ENCODE results near the gene ANKS1B. TPM values are rescaled to one million over a fixed set of nuclear protein-coding genes. Genes with fewer than 3 reads are reported as not detected.

ANKS1B gene
- total RNA-seq, 1 donor from 2014 or later, result 2.4 TPM

DNA sequence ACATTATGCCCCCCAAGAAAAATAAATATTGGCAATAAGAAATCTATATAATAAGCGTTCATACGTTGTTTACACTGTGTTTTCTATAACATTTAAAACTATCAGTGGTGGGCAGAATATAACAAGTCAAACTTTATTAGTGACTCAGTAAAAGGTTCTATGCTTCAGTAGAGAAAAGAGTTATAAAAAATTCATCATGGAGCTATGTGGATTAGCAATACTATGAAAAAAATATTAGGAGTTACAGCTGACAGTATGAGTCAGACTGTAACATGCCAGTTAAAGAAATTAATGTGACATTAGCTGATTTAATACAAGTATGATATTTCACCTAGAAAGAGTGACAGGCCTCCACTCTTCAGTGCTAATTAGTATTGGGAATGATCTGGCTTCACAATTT is 462.3 kb downstream of the ANKS1B start:
- H3K27ac Mint-ChIP-seq (ENCODE audit: unreplicated experiment), result no peak overlapping the region

DNA sequence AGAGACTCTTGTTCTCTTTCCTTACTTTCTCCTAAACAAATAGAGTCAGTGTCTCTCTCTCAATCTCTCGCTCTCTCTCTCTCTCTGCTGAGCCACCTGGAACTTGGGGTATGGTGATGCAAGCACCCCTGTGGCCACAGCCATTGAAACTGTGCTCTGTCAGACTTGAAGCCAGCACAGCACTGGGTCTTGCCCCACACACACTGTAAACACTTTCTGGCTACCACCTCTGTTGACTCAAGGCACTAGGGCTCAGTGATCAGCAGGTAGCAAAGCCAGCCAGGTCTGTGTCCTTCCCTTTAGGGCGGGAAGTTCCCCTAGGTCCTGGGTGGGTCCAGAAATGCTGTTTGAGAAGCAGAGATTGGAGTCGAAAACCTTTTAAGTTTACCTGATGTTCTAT is 463.1 kb downstream of the ANKS1B start:
- H3K4me1 ChIP-seq (ENCODE audit: insufficient read depth, low read length), result no peaks in the 10 kb centered on the region
- no peak overlapping the region for H3K4me3 ChIP-seq (ENCODE audit: insufficient read depth, low read depth, low read length)
- no peak overlapping the region for H3K27ac Mint-ChIP-seq (ENCODE audit: unreplicated experiment)
- H2AFZ ChIP-seq (ENCODE audit: low read depth, low read length), result no peak overlapping the region
- no peaks in the 10 kb centered on the region for H3K36me3 Mint-ChIP-seq (ENCODE audit: low read depth, unreplicated experiment)
- no peak for FAIRE-seq
- H3K79me2 ChIP-seq (ENCODE audit: insufficient read depth, low read length), result no peaks in the 10 kb centered on the region
- no peaks in the 10 kb centered on the region for H3K36me3 ChIP-seq (ENCODE audit: insufficient read depth, low read length)
- no peaks in the 10 kb centered on the region for H4K20me1 ChIP-seq (ENCODE audit: insufficient read depth, low read length)
- no peak overlapping the region for H3K4me2 ChIP-seq (ENCODE audit: low read length)
- peaks cover 4% of the 10 kb centered on the region for H3K9me3 Mint-ChIP-seq (ENCODE audit: unreplicated experiment)
- no peak overlapping the region for H3K27ac ChIP-seq (ENCODE audit: low read depth, low read length)
- H3K4me3 Mint-ChIP-seq (ENCODE audit: unreplicated experiment), result no peak overlapping the region
- no peaks in the 10 kb centered on the region for H3K27me3 Mint-ChIP-seq (ENCODE audit: low read depth, unreplicated experiment)
- no peak for TF ChIP-seq EZH2 (IDR thresholded peaks at IDR 0.05; ENCODE audit: insufficient read depth, low read length)
- TF ChIP-seq, protein P1, sequence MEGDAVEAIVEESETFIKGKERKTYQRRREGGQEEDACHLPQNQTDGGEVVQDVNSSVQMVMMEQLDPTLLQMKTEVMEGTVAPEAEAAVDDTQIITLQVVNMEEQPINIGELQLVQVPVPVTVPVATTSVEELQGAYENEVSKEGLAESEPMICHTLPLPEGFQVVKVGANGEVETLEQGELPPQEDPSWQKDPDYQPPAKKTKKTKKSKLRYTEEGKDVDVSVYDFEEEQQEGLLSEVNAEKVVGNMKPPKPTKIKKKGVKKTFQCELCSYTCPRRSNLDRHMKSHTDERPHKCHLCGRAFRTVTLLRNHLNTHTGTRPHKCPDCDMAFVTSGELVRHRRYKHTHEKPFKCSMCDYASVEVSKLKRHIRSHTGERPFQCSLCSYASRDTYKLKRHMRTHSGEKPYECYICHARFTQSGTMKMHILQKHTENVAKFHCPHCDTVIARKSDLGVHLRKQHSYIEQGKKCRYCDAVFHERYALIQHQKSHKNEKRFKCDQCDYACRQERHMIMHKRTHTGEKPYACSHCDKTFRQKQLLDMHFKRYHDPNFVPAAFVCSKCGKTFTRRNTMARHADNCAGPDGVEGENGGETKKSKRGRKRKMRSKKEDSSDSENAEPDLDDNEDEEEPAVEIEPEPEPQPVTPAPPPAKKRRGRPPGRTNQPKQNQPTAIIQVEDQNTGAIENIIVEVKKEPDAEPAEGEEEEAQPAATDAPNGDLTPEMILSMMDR (IDR thresholded peaks at IDR 0.05; ENCODE audit: insufficient read depth, low read depth, low read length), result no peak
- H3K27me3 ChIP-seq (ENCODE audit: insufficient read depth, low read length), result peaks cover 3% of the 10 kb centered on the region
- no peaks in the 10 kb centered on the region for H3K4me1 Mint-ChIP-seq (ENCODE audit: low read depth, unreplicated experiment)
- no peak for DNase-seq (ENCODE audit: low read depth)
- no peaks in the 10 kb centered on the region for H3K9me3 ChIP-seq (ENCODE audit: insufficient read depth, low read depth, low read length)
- no peak overlapping the region for H3K9ac ChIP-seq (ENCODE audit: low read length)

More for the DNA sequence above, 462.3 kb downstream of the ANKS1B start:
- Histone ChIP-seq H3K79me2 (ENCODE audit: insufficient read depth, low read length) (no peaks in the 10 kb centered on the region), H4K20me1 (ENCODE audit: insufficient read depth, low read length) (no peaks in the 10 kb centered on the region), H3K27ac (ENCODE audit: low read depth, low read length) (no peak overlapping the region), H3K4me1 (ENCODE audit: insufficient read depth, low read length) (no peaks in the 10 kb centered on the region), H3K27me3 (ENCODE audit: insufficient read depth, low read length) (peaks cover 6% of the 10 kb centered on the region), H3K9ac (ENCODE audit: low read length) (no peak overlapping the region), H3K4me3 (ENCODE audit: insufficient read depth, low read depth, low read length) (no peak overlapping the region), H3K4me2 (ENCODE audit: low read length) (no peak overlapping the region), H3K9me3 (ENCODE audit: insufficient read depth, low read depth, low read length) (no peaks in the 10 kb centered on the region), H3K36me3 (ENCODE audit: insufficient read depth, low read length) (no peaks in the 10 kb centered on the region), H2AFZ (ENCODE audit: low read depth, low read length) (no peak overlapping the region)
- TF ChIP-seq, protein P1 (IDR thresholded peaks at IDR 0.05; ENCODE audit: insufficient read depth, low read depth, low read length), result no peak
- TF ChIP-seq EZH2 (IDR thresholded peaks at IDR 0.05; ENCODE audit: insufficient read depth, low read length), result no peak
- Mint-ChIP-seq H3K9me3 (ENCODE audit: unreplicated experiment) (peaks cover 2% of the 10 kb centered on the region), H3K4me3 (ENCODE audit: unreplicated experiment) (no peak overlapping the region), H3K4me1 (ENCODE audit: low read depth, unreplicated experiment) (no peaks in the 10 kb centered on the region), H3K36me3 (ENCODE audit: low read depth, unreplicated experiment) (no peaks in the 10 kb centered on the region), H3K27me3 (ENCODE audit: low read depth, unreplicated experiment) (no peaks in the 10 kb centered on the region)
- DNase-seq (ENCODE audit: low read depth) (no peak), FAIRE-seq (no peak)

DNA sequence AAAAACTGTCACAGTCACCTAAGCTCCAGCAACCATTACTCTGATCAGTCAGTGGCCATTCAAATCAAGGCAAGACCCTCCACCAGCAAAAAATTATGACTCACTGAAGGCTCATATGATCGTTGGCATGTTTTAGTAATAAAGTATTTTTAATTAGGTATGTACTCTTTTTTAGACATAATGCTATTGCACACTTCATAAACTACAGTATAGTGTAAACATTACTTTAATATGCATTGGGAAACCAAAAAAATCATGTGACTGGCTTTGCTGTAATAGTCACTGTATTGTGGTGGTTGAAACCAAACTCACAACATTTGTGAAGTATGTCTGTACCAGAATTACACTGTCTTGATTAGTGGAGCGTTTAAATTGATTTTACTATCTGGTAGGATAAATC is 471.7 kb downstream of the ANKS1B start:
- no peaks in the 10 kb centered on the region for H3K4me1 Mint-ChIP-seq (ENCODE audit: low read depth, unreplicated experiment)
- no peaks in the 10 kb centered on the region for H3K79me2 ChIP-seq (ENCODE audit: insufficient read depth, low read length)
- no peak overlapping the region for H3K4me3 ChIP-seq (ENCODE audit: insufficient read depth, low read depth, low read length)
- H3K9me3 ChIP-seq (ENCODE audit: insufficient read depth, low read depth, low read length), result no peaks in the 10 kb centered on the region
- H2AFZ ChIP-seq (ENCODE audit: low read depth, low read length), result no peak overlapping the region
- H3K4me1 ChIP-seq (ENCODE audit: insufficient read depth, low read length), result no peaks in the 10 kb centered on the region
- no peaks in the 10 kb centered on the region for H3K36me3 ChIP-seq (ENCODE audit: insufficient read depth, low read length)
- no peak overlapping the region for H3K27ac Mint-ChIP-seq (ENCODE audit: unreplicated experiment)
- H3K27ac ChIP-seq (ENCODE audit: low read depth, low read length), result no peak overlapping the region
- no peak overlapping the region for H3K4me2 ChIP-seq (ENCODE audit: low read length)
- FAIRE-seq, result no peak
- H3K4me3 Mint-ChIP-seq (ENCODE audit: unreplicated experiment), result no peak overlapping the region
- no peaks in the 10 kb centered on the region for H3K27me3 ChIP-seq (ENCODE audit: insufficient read depth, low read length)
- H4K20me1 ChIP-seq (ENCODE audit: insufficient read depth, low read length), result no peaks in the 10 kb centered on the region
- H3K9ac ChIP-seq (ENCODE audit: low read length), result no peak overlapping the region
- H3K9me3 Mint-ChIP-seq (ENCODE audit: unreplicated experiment), result peaks cover 4% of the 10 kb centered on the region
- no peaks in the 10 kb centered on the region for H3K36me3 Mint-ChIP-seq (ENCODE audit: low read depth, unreplicated experiment)
- no peak for DNase-seq (ENCODE audit: low read depth)
- no peaks in the 10 kb centered on the region for H3K27me3 Mint-ChIP-seq (ENCODE audit: low read depth, unreplicated experiment)
- TF ChIP-seq, protein P1 (IDR thresholded peaks at IDR 0.05; ENCODE audit: insufficient read depth, low read depth, low read length), result no peak
- no peak for TF ChIP-seq EZH2 (IDR thresholded peaks at IDR 0.05; ENCODE audit: insufficient read depth, low read length)
